ENCODE results near the gene GALNT5.

- no peak for TF ChIP-seq CTCF (conservative IDR thresholded peaks at IDR 0.05; ENCODE audit: low read depth, low read length)
- TF ChIP-seq EZH2 (IDR thresholded peaks at IDR 0.05; ENCODE audit: borderline replicate concordance, low read depth, low read length, poor library complexity, severe bottlenecking): no peak
These were observed 6.6 kb downstream of the GALNT5 start for GRCh38 chr2:157264099-157264498.

Measured in A673 (cell line).